HCT116 (cell line): ENCODE data around the gene ACBD4. TPM values are rescaled to one million over a fixed set of nuclear protein-coding genes. Genes with fewer than 3 reads are reported as not detected.

Experiments
- ATAC-seq: fragments of 200-7000 bp; cut with Tn5 transposase; 2 replicates; pipeline ENCODE4 v1.9.1; 2020; ENCODE audit warnings: mild to moderate bottlenecking, moderate library complexity
- BruUV-seq: library from RNA; stranded (reverse); fragments of 400-500 nt; replicated peaks from 2 replicates; lab custom pipeline; 2021; lab: Mats Ljungman, UMichigan
- CTCF ChIA-PET: fragments of 300-600 bp; sonication (Branson Sonifier 250); formaldehyde crosslinking; loops from one replicate; lab custom pipeline; 2021; ENCODE audit warnings: antibody characterized with exemption; lab: Charles Lee
- POLR2A ChIA-PET: fragments of 300-600, 350-600 bp; sonication (Branson Sonifier 250); formaldehyde crosslinking; loops from one replicate; lab custom pipeline; 2021; ENCODE audit warnings: antibody characterized with exemption; lab: Charles Lee
- RAD21 ChIA-PET, 2 experiments: fragments of 300-600 bp; sonication (Branson Sonifier 250); formaldehyde crosslinking; loops; one replicate each; lab custom pipeline; 2023; ENCODE audit warnings: low total read pairs in 2 of 2; ENCODE audit not compliant: uncharacterized antibody in 2 of 2, unreplicated experiment in 2 of 2, low non-redundant PET in 1 of 2; lab: Charles Lee
- DNase-seq: peaks from one replicate; pipeline ENCODE4 v3.0.0-alpha.2; 2010; ENCODE audit warnings: low read depth, low spot score
- H2AFZ ChIP-seq: fragments of 200-600 bp; shearing (Covaris generic), sonication (generic); 2 replicates; pipeline ENCODE4 v1.6.1; 2017; ENCODE audit warnings: low read depth, mixed run types, mixed read lengths, antibody characterized with exemption, low read length; ENCODE audit not compliant: poor library complexity, severe bottlenecking
- H3K27ac ChIP-seq: 2 replicates; pipeline ENCODE4 v1.5.1; 2012; ENCODE audit warnings: low read depth, low read length
- H3K27me3 ChIP-seq: fragments of 200-600 bp; sonication (generic); 2 replicates; pipeline ENCODE4 v1.6.1; 2016; ENCODE audit warnings: mixed run types, low read length, mixed read lengths; ENCODE audit not compliant: insufficient read depth
- H3K36me3 ChIP-seq, 2 experiments: fragments of 200-500 bp in 1 of 2; fragments of 200-600 bp in 1 of 2; sonication (Bioruptor generic) in 1 of 2; sonication (generic) in 1 of 2; 2 replicates each; pipeline versions ENCODE4 v1.5.1 to v1.6.1; 2014 to 2016; ENCODE audit warnings: low read length in 2 of 2, inconsistent platforms in 1 of 2, mixed read lengths in 1 of 2, mixed run types in 1 of 2; ENCODE audit not compliant: insufficient read depth in 2 of 2, control insufficient read depth in 1 of 2
- H3K4me1 ChIP-seq, 2 experiments: fragments of 200-600 bp in 1 of 2; sonication (generic) in 1 of 2; 2 replicates each; pipeline versions ENCODE4 v1.5.1 to v1.6.1; 2012 to 2017; ENCODE audit warnings: low read length in 2 of 2, inconsistent platforms in 1 of 2, mild to moderate bottlenecking in 1 of 2, mixed read lengths in 1 of 2, mixed run types in 1 of 2, moderate library complexity in 1 of 2; ENCODE audit not compliant: insufficient read depth in 2 of 2, control insufficient read depth in 1 of 2
- H3K4me2 ChIP-seq: fragments of 200-600 bp; sonication (generic); 2 replicates; pipeline ENCODE4 v1.6.1; 2017; ENCODE audit warnings: mixed run types, low read length, mixed read lengths
- H3K4me3 ChIP-seq, 2 experiments: fragments of 200-600 bp in 1 of 2; sonication (generic) in 1 of 2; replicated peaks in 1 of 2; 2 replicates each; pipeline ENCODE4 v1.5.1; 2011 to 2016; ENCODE audit warnings: low read length in 2 of 2, control low read depth in 1 of 2, low read depth in 1 of 2, mild to moderate bottlenecking in 1 of 2, mixed read lengths in 1 of 2, mixed run types in 1 of 2
- H3K79me2 ChIP-seq: fragments of 200-600 bp; sonication (generic); 2 replicates; pipeline ENCODE4 v1.6.1; 2017; ENCODE audit warnings: mild to moderate bottlenecking, mixed run types, low read length, moderate library complexity, mixed read lengths; ENCODE audit not compliant: insufficient read depth
- H3K9ac ChIP-seq: fragments of 200-600 bp; sonication (generic); 2 replicates; pipeline ENCODE4 v1.6.1; 2016; ENCODE audit warnings: low read length, mixed read lengths
- H3K9me2 ChIP-seq: fragments of 200-600 bp; sonication (generic), shearing (Covaris generic); 2 replicates; pipeline ENCODE4 v1.6.1; 2017; ENCODE audit warnings: mixed run types, mild to moderate bottlenecking, moderate library complexity; ENCODE audit not compliant: insufficient read depth
- H3K9me3 ChIP-seq, 2 experiments: fragments of 200-500 bp in 1 of 2; fragments of 200-600 bp in 1 of 2; sonication (Bioruptor generic) in 1 of 2; sonication (generic) in 1 of 2; 2 replicates each; pipeline ENCODE4 v1.6.1; 2014 to 2017; ENCODE audit warnings: low read length in 2 of 2, mixed read lengths in 2 of 2, inconsistent platforms in 1 of 2, low read depth in 1 of 2, mild to moderate bottlenecking in 1 of 2, mixed run types in 1 of 2, moderate library complexity in 1 of 2; ENCODE audit not compliant: control insufficient read depth in 1 of 2, insufficient read depth in 1 of 2
- H4K20me1 ChIP-seq: fragments of 200-600 bp; sonication (generic), shearing (Covaris generic); 2 replicates; pipeline ENCODE4 v1.6.1; 2017; ENCODE audit warnings: mixed run types, mild to moderate bottlenecking, moderate library complexity; ENCODE audit not compliant: insufficient read depth
- CTCF ChIP-seq, 3 experiments: fragments of 200-600 bp in 1 of 3; sonication (generic) in 1 of 3; IDR thresholded peaks in 2 of 3; conservative IDR thresholded peaks in 1 of 3; 2 replicates each; pipeline ENCODE4 v1.5.1; 2012 to 2017; ENCODE audit warnings: low read depth in 2 of 3, low read length in 2 of 3, antibody characterized with exemption in 1 of 3, borderline replicate concordance in 1 of 3, control low read depth in 1 of 3, mild to moderate bottlenecking in 1 of 3, mixed read lengths in 1 of 3, mixed run types in 1 of 3, moderate library complexity in 1 of 3; ENCODE audit not compliant: insufficient read depth in 1 of 3
- EGR1 ChIP-seq: IDR thresholded peaks from 2 replicates; pipeline ENCODE4 v1.6.1; 2012; ENCODE audit warnings: low read depth
- FOSL1 ChIP-seq: IDR thresholded peaks from 2 replicates; pipeline ENCODE4 v1.6.1; 2012; ENCODE audit warnings: low read depth
- JUND ChIP-seq: IDR thresholded peaks from 2 replicates; pipeline ENCODE4 v1.6.1; 2012
- MAX ChIP-seq: IDR thresholded peaks from 2 replicates; pipeline ENCODE4 v1.6.1; 2012
- POLR2A ChIP-seq: IDR thresholded peaks from 2 replicates; pipeline ENCODE4 v1.7.0; 2011; ENCODE audit warnings: borderline replicate concordance; ENCODE audit not compliant: insufficient read depth, insufficient read length; ENCODE audit errors: extremely low read depth
- POLR2AphosphoS5 ChIP-seq: IDR thresholded peaks from 2 replicates; pipeline ENCODE4 v1.6.1; 2011; ENCODE audit warnings: mild to moderate bottlenecking, low read depth, low read length, moderate library complexity
- RAD21 ChIP-seq: IDR thresholded peaks from 2 replicates; pipeline ENCODE4 v1.6.1; 2012; ENCODE audit warnings: low read depth, mild to moderate bottlenecking
- ZFX ChIP-seq: fragments of 450-650 bp; IDR thresholded peaks from 2 replicates; pipeline ENCODE4 v1.6.1; 2017
- ZNF274 ChIP-seq: fragments of 200-500 bp; sonication (Bioruptor generic); IDR thresholded peaks from 2 replicates; pipeline ENCODE4 v1.6.1; 2014; ENCODE audit warnings: mild to moderate bottlenecking, low read depth, low read length, inconsistent platforms
- intact Hi-C: fragments of 100-400 bp; cut with micrococcal nuclease; formaldehyde crosslinking; loops from 2 replicates; pipeline ENCODE4 v1.10.0; 2022
- total RNA-seq: library from RNA; stranded (reverse); gene quantifications from one replicate; pipeline ENCODE4 v1.2.1, GENCODE V29; 2021; ENCODE audit not compliant: unreplicated experiment

ACBD4 gene
- total RNA-seq, 1 experiment from 2014 or later = 13.6 TPM

GRCh38 chr17:45098869-45099616 is 36.4 kb upstream of the ACBD4 start:
- intact Hi-C loops = loop anchor here (1.0 to 10.0 kb wide), 2 partner anchors 179 to 324 kb away; no protein-coding TSS in a partner anchor
- ChIA-PET CTCF (interaction anchor here (0.7 to 1.7 kb wide), 14 partner anchors 10 to 199 kb away, joined by 3 to 10 read pairs (median 3); partner anchors contain the start of genes ACBD4 and NMT1), POLR2A (no interaction called here), RAD21 (interaction anchor here (1.0 to 1.4 kb wide), 2 partner anchors 179 to 325 kb away, joined by 3 to 4 read pairs; no protein-coding TSS in a partner anchor)
- H3K4me1 ChIP-seq = peaks cover 0 to 3% of the 10 kb centered on the region in 2 experiments; a peak in 1 of 4 replicates
- no peaks in the 10 kb centered on the region for H3K9me3 ChIP-seq
- BruUV-seq = no TSS peak
- peaks cover 45 to 62% of the 10 kb centered on the region in 2 experiments for H3K36me3 ChIP-seq
- peaks cover 7% of the 10 kb centered on the region; the same call in 1 of the 2 replicates for H3K79me2 ChIP-seq
- no peaks in the 10 kb centered on the region for H3K9me2 ChIP-seq
- peak; percentile 73 to 94 (median 92) for TF ChIP-seq CTCF (IDR thresholded peaks at IDR 0.05 in 2 of 3, conservative IDR thresholded peaks at IDR 0.05 in 1 of 3; ENCODE audit: borderline replicate concordance in 1 of 3, insufficient read depth in 1 of 3, low read depth in 2 of 3, low read length in 2 of 3)
- TF ChIP-seq POLR2AphosphoS5 = no peak
- TF ChIP-seq RAD21 = peak; percentile 72
- no peaks in the 10 kb centered on the region for H4K20me1 ChIP-seq
- peak; percentile 51 for DNase-seq
- peak overlapping the region; percentile 19; the same call in 1 of the 2 replicates for H3K27ac ChIP-seq
- H3K27me3 ChIP-seq = no peaks in the 10 kb centered on the region
- H3K9ac ChIP-seq = no peak overlapping the region
- H3K4me2 ChIP-seq = no peak overlapping the region
- H3K4me3 ChIP-seq = no peak overlapping the region
- ATAC-seq = peak; percentile 96
- no peak overlapping the region for H2AFZ ChIP-seq

- RAD21 ChIA-PET = no interaction called here
- BruUV-seq = no TSS peak
- peaks cover 0 to 3% of the 10 kb centered on the region in 2 experiments; a peak in 1 of 4 replicates for H3K4me1 ChIP-seq
- H3K27ac ChIP-seq = no peak overlapping the region
- ATAC-seq (no peak), DNase-seq (no peak)
- intact Hi-C loops = no loop called here
- H3K4me2 ChIP-seq = no peak overlapping the region
- no peak overlapping the region for H3K9ac ChIP-seq
- CTCF ChIA-PET = no interaction called here
- H4K20me1 ChIP-seq = no peaks in the 10 kb centered on the region
- peaks cover 43 to 60% of the 10 kb centered on the region in 2 experiments for H3K36me3 ChIP-seq
- H2AFZ ChIP-seq = no peak overlapping the region
- TF ChIP-seq ZFX (no peak), EGR1 (no peak), JUND (no peak), POLR2A (no peak), ZNF274 (no peak), FOSL1 (no peak), POLR2AphosphoS5 (no peak), MAX (no peak)
- no peaks in the 10 kb centered on the region for H3K27me3 ChIP-seq
- H3K79me2 ChIP-seq = peaks cover 7% of the 10 kb centered on the region; the same call in 1 of the 2 replicates
- POLR2A ChIA-PET = no interaction called here
- H3K9me2 ChIP-seq = no peaks in the 10 kb centered on the region
- H3K9me3 ChIP-seq = no peaks in the 10 kb centered on the region
- H3K4me3 ChIP-seq = no peak overlapping the region
Measured at GRCh38 chr17:45101546-45101882, 34.0 kb upstream of the ACBD4 start.
